Hepatocyte (in vitro differentiated cells): ENCODE measurements around the gene TNNT3.

Experiments
- CTCF ChIP-seq: fragments of 200-600 bp; sonication (generic); IDR thresholded peaks from 2 replicates; pipeline ENCODE4 v1.5.1; 2016; ENCODE audit warnings: antibody characterized with exemption, mild to moderate bottlenecking; ENCODE audit not compliant: poor library complexity
- EZH2 ChIP-seq: fragments of 200-600 bp; sonication (generic); IDR thresholded peaks from 2 replicates; pipeline ENCODE4 v1.6.1; 2016; ENCODE audit warnings: antibody characterized with exemption, mild to moderate bottlenecking, borderline replicate concordance

- no peak for TF ChIP-seq CTCF
- no peak for TF ChIP-seq EZH2
These were observed 59.4 kb downstream of the TNNT3 start for GRCh38 chr11:1978720-1979473.
